ENCODE data around the gene ODAD4. TPM values are rescaled to one million over a fixed set of nuclear protein-coding genes. Genes with fewer than 3 reads are reported as not detected.
"Not testable (repeated sequence)": the region's sequence is repeated elsewhere in the genome, so short reads cannot be mapped to it uniquely, and the experiment has no call there.

The ODAD4 gene
- total and polyA plus RNA-seq, 4 donors = 0.81 to 3.8 (median 1.9) TPM

GRCh38 chr17:41931715-41932114 lies 1.3 kb downstream of the ODAD4 start:
- DNase-seq; H3K4me1 ChIP-seq (ENCODE audit: control insufficient read depth in 1 of 2, insufficient read depth in 2 of 2, low read length in 2 of 2); H3K36me3 ChIP-seq (ENCODE audit: control insufficient read depth in 1 of 2, insufficient read depth in 2 of 2, low read length in 1 of 2); H3K27me3 ChIP-seq (ENCODE audit: control insufficient read depth in 1 of 2, insufficient read depth in 2 of 2, low read length in 1 of 2); H3K9me3 ChIP-seq (ENCODE audit: control insufficient read depth, low read length); H3K4me3 ChIP-seq (ENCODE audit: low read length in 2 of 2); intact Hi-C loops (cut with DNase I); H3K27ac ChIP-seq (ENCODE audit: low read depth in 1 of 2, low read length in 2 of 2); ATAC-seq (ENCODE audit: low FRiP score): not testable (repeated sequence)
- 83 to 84% methylated on average over 4 of the region's 4 CpGs for WGBS, 2 donors

- no peaks in the 10 kb centered on the region for H3K9me3 ChIP-seq (ENCODE audit: control insufficient read depth, low read length)
- no peak overlapping the region for H3K27ac ChIP-seq (ENCODE audit: low read depth in 1 of 2, low read length in 2 of 2)
- DNase-seq (no peak), ATAC-seq (ENCODE audit: low FRiP score) (no peak)
- no peak overlapping the region for H3K4me3 ChIP-seq (ENCODE audit: low read length in 2 of 2)
- 58 to 60% methylated on average over 2 of the region's 2 CpGs for WGBS, 2 donors
- intact Hi-C loops (cut with DNase I) = no loop called here
- H3K36me3 ChIP-seq (ENCODE audit: control insufficient read depth in 1 of 2, insufficient read depth in 2 of 2, low read length in 1 of 2) = peaks cover 0 to 2% of the 10 kb centered on the region in 2 donors
- no peaks in the 10 kb centered on the region for H3K27me3 ChIP-seq (ENCODE audit: control insufficient read depth in 1 of 2, insufficient read depth in 2 of 2, low read length in 1 of 2)
- no peaks in the 10 kb centered on the region for H3K4me1 ChIP-seq (ENCODE audit: control insufficient read depth in 1 of 2, insufficient read depth in 2 of 2, low read length in 2 of 2)
These were observed 2.5 kb downstream of the ODAD4 start for GRCh38 chr17:41932816-41933389.

GRCh38 chr17:41935641-41936040 lies 5.2 kb downstream of the ODAD4 start:
- WGBS, 2 donors = 91 to 95% methylated on average over 6 of the region's 6 CpGs
- H3K36me3 ChIP-seq (ENCODE audit: control insufficient read depth in 1 of 2, insufficient read depth in 2 of 2, low read length in 1 of 2) = peaks cover 0 to 2% of the 10 kb centered on the region in 2 donors
- intact Hi-C loops (cut with DNase I) = no loop called here
- no peaks in the 10 kb centered on the region for H3K9me3 ChIP-seq (ENCODE audit: control insufficient read depth, low read length)
- H3K4me1 ChIP-seq (ENCODE audit: control insufficient read depth in 1 of 2, insufficient read depth in 2 of 2, low read length in 2 of 2) = no peaks in the 10 kb centered on the region
- ATAC-seq (ENCODE audit: low FRiP score) (no peak), DNase-seq (no peak)
- no peak overlapping the region for H3K4me3 ChIP-seq (ENCODE audit: low read length in 2 of 2)
- no peak overlapping the region for H3K27ac ChIP-seq (ENCODE audit: low read depth in 1 of 2, low read length in 2 of 2)
- H3K27me3 ChIP-seq (ENCODE audit: control insufficient read depth in 1 of 2, insufficient read depth in 2 of 2, low read length in 1 of 2) = no peaks in the 10 kb centered on the region

DNA sequence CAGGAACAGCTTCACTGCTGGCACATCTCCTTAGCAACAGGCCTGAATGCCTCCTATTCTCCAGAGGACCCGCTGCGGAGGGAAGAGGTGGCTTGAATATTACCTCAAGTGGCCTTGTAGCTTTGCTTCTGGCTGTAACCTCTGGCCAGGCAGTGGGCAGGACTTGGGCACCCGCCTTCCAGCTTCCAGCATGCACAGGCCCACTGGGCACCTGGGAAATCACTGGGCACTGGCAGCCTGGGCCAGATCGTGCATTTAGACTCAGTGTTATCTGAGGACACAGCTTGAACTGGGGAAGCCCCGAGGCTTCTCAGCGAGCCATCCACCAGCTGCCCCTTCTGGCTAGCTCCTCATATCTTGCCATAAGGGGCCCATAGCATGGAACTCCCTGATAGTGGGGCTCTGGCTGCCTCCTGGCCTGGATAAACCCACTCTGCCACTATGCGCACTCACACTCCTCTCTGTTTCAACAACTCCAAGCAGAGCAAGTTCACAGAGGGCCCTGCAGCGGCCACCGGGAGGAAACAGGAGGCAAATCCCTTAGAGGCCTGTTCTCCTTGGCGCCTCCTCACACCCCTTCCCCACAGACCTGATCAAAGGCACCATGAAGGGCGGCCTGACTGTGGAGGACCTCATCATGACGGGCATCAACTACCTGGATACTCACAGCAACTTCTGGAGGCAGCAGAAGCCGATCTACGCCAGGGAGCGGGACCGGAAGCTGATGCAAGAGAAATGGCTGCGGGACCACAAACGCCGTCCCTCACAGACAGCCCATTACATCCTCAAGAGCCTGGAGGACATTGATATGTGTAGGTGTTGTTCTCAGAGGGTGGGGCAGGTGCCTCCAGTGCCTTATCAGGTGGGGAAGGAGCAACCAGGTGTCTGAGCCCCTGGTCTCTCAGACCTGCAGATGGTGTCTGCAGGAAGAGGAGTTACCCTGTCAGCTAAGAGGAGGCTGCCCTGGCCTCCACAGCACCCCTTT lies 7.8 kb downstream of the ODAD4 start:
- H3K27ac ChIP-seq (ENCODE audit: low read depth in 1 of 2, low read length in 2 of 2) = no peak overlapping the region
- DNase-seq = no peak
- peaks cover 0 to 2% of the 10 kb centered on the region in 2 donors for H3K36me3 ChIP-seq (ENCODE audit: control insufficient read depth in 1 of 2, insufficient read depth in 2 of 2, low read length in 1 of 2)
- H3K27me3 ChIP-seq (ENCODE audit: control insufficient read depth in 1 of 2, insufficient read depth in 2 of 2, low read length in 1 of 2) = no peaks in the 10 kb centered on the region
- intact Hi-C loops (cut with DNase I) = no loop called here
- no peak overlapping the region for H3K4me3 ChIP-seq (ENCODE audit: low read length in 2 of 2)
- no peaks in the 10 kb centered on the region for H3K9me3 ChIP-seq (ENCODE audit: control insufficient read depth, low read length)
- no peak for ATAC-seq (ENCODE audit: low FRiP score)
- no peaks in the 10 kb centered on the region for H3K4me1 ChIP-seq (ENCODE audit: control insufficient read depth in 1 of 2, insufficient read depth in 2 of 2, low read length in 2 of 2)
- WGBS, 2 donors = 89 to 93% methylated on average over 19 of the region's 19 CpGs

- peaks cover 0 to 2% of the 10 kb centered on the region in 2 donors for H3K36me3 ChIP-seq (ENCODE audit: control insufficient read depth in 1 of 2, insufficient read depth in 2 of 2, low read length in 1 of 2)
- ATAC-seq (ENCODE audit: low FRiP score) (no peak), DNase-seq (no peak)
- no peaks in the 10 kb centered on the region for H3K27me3 ChIP-seq (ENCODE audit: control insufficient read depth in 1 of 2, insufficient read depth in 2 of 2, low read length in 1 of 2)
- H3K27ac ChIP-seq (ENCODE audit: low read depth in 1 of 2, low read length in 2 of 2) = no peak overlapping the region
- intact Hi-C loops (cut with DNase I) = no loop called here
- H3K4me3 ChIP-seq (ENCODE audit: low read length in 2 of 2) = no peak overlapping the region
- WGBS, 2 donors = 83 to 84% methylated on average over 4 of the region's 4 CpGs
- H3K4me1 ChIP-seq (ENCODE audit: control insufficient read depth in 1 of 2, insufficient read depth in 2 of 2, low read length in 2 of 2) = no peaks in the 10 kb centered on the region
- H3K9me3 ChIP-seq (ENCODE audit: control insufficient read depth, low read length) = no peaks in the 10 kb centered on the region
These were observed 8.8 kb downstream of the ODAD4 start for GRCh38 chr17:41939044-41939692.

DNA sequence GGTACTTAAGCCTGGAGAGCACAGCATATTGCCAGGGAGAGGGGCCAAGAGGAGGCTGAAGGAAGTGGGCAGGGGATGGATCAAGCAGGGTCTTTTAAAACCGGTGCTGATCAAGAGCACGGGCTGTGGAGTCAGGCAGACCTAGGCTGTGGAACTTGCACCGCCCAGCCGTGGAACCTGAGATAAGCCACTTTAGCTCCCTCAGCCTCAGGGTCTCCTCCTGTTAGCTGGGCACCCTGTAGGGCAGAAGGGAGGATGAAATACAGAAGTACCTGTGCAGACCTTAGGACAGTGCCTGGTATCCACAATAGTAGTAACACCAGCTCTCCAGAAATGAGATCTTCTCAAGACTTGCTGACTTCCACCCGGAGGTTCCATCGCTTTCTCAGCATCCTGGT lies 9.3 kb downstream of the ODAD4 start:
- Histone ChIP-seq H3K4me3 (ENCODE audit: low read length in 2 of 2) (no peak overlapping the region), H3K36me3 (ENCODE audit: control insufficient read depth in 1 of 2, insufficient read depth in 2 of 2, low read length in 1 of 2) (peaks cover 0 to 2% of the 10 kb centered on the region in 2 donors), H3K27me3 (ENCODE audit: control insufficient read depth in 1 of 2, insufficient read depth in 2 of 2, low read length in 1 of 2) (no peaks in the 10 kb centered on the region), H3K9me3 (ENCODE audit: control insufficient read depth, low read length) (no peaks in the 10 kb centered on the region), H3K4me1 (ENCODE audit: control insufficient read depth in 1 of 2, insufficient read depth in 2 of 2, low read length in 2 of 2) (no peaks in the 10 kb centered on the region), H3K27ac (ENCODE audit: low read depth in 1 of 2, low read length in 2 of 2) (no peak overlapping the region)
- intact Hi-C loops (cut with DNase I) = no loop called here
- 82 to 90% methylated on average over 6 of the region's 6 CpGs for WGBS, 2 donors
- DNase-seq (no peak), ATAC-seq (ENCODE audit: low FRiP score) (no peak)

- intact Hi-C loops (cut with DNase I) = no loop called here
- Histone ChIP-seq H3K9me3 (ENCODE audit: control insufficient read depth, low read length) (no peaks in the 10 kb centered on the region), H3K4me3 (ENCODE audit: low read length in 2 of 2) (no peak overlapping the region), H3K4me1 (ENCODE audit: control insufficient read depth in 1 of 2, insufficient read depth in 2 of 2, low read length in 2 of 2) (no peaks in the 10 kb centered on the region), H3K27ac (ENCODE audit: low read depth in 1 of 2, low read length in 2 of 2) (no peak overlapping the region), H3K27me3 (ENCODE audit: control insufficient read depth in 1 of 2, insufficient read depth in 2 of 2, low read length in 1 of 2) (no peaks in the 10 kb centered on the region), H3K36me3 (ENCODE audit: control insufficient read depth in 1 of 2, insufficient read depth in 2 of 2, low read length in 1 of 2) (no peaks in the 10 kb centered on the region)
- WGBS, 2 donors = 95 to 96% methylated on average over 5 of the region's 5 CpGs
- DNase-seq (no peak), ATAC-seq (ENCODE audit: low FRiP score) (peak; percentile 24)
These were observed 10.8 kb downstream of the ODAD4 start for GRCh38 chr17:41941168-41941567.

GRCh38 chr17:41942626-41943373 lies 12.4 kb downstream of the ODAD4 start:
- H3K4me1 ChIP-seq (ENCODE audit: control insufficient read depth in 1 of 2, insufficient read depth in 2 of 2, low read length in 2 of 2) = no peaks in the 10 kb centered on the region
- 92% methylated on average over 8 of the region's 8 CpGs for WGBS, 2 donors
- H3K27ac ChIP-seq (ENCODE audit: low read depth in 1 of 2, low read length in 2 of 2) = no peak overlapping the region
- no peaks in the 10 kb centered on the region for H3K9me3 ChIP-seq (ENCODE audit: control insufficient read depth, low read length)
- no peaks in the 10 kb centered on the region for H3K36me3 ChIP-seq (ENCODE audit: control insufficient read depth in 1 of 2, insufficient read depth in 2 of 2, low read length in 1 of 2)
- intact Hi-C loops (cut with DNase I) = no loop called here
- H3K27me3 ChIP-seq (ENCODE audit: control insufficient read depth in 1 of 2, insufficient read depth in 2 of 2, low read length in 1 of 2) = no peaks in the 10 kb centered on the region
- DNase-seq (no peak), ATAC-seq (ENCODE audit: low FRiP score) (no peak)
- no peak overlapping the region for H3K4me3 ChIP-seq (ENCODE audit: low read length in 2 of 2)
